ENCODE data around the gene C2orf72.
"Not testable (repeated sequence)": the region's sequence is repeated elsewhere in the genome, so short reads cannot be mapped to it uniquely, and the experiment has no call there.

Gene C2orf72

DNA sequence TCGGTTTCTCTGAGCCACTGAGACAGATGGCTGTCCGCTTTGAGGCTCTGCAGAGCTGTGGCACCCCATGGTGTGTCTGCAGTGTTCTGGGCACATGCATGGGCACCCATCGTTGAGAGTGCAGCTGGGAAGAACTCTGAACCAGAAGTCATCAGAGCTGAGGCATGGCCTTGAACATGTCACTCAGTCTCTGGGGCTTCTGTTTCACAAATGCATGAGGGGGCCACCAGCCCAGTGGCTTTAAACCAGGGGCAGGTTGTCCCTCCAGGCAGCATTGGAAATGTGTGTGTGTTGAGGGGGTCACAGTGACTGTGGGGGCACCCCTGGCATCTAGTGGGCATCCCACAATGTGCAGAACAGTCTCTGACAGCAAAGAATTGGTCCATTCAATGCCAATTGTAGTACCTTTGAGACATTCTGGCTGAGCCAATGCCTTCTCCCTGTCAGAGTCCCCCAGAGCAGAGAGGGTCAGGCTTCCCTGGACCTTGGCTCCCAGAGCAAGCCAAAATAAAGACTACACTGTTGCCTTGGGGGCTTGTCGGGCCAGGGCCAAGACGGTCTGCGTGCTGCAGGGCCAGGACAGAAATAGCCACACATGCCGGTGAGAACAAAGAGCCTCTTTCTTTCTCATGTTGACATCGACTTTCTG is 10.1 kb downstream of the C2orf72 start:
- no peak for DNase-seq

DNA sequence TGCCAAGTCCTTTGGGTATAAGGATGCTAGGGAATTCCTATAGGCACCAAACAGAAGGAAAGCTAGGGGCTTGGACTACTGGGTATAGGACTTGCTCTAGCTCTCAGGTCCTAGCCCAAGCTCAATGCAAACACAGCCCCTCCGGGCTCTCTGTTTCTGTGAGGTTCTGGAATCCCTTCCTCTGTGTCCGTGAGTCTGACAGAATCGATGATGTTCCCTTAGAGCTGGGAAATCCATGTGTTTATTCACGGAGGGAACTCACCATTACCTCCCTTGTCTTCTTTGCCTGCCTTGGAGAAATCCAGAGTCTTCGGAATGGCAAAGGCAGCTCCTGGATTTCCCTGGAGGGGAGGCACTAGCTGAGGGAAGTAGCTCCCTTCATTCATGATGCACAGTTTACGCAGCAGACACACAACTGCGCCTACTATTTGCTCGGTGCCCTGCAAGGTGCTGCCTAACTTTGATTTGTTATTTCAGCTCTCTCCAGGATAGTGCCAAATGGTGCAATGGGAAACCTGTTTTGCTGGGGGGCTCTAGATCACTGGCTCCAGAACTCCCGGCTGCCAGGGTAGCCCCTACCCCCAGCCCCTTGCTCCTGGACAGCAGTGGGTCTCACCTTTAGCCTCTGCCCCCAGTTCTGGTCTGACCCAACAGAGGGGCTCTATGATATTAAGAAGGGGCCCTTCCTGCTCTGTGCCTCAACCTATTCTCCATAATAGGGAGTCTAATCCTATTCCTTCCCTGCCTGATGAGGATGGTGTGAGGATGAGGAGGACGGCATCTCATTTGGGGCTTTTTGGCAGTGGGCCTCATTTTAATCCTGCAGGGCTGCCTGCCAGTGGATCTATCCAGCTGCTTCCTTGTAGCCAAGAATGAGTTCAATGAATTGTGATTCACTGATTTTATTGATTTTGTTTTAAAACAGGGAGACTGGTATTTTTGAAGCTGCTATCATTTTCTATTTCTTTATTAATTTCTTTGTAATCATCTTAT is 10.9 kb downstream of the C2orf72 start:
- DNase-seq = no peak

DNA sequence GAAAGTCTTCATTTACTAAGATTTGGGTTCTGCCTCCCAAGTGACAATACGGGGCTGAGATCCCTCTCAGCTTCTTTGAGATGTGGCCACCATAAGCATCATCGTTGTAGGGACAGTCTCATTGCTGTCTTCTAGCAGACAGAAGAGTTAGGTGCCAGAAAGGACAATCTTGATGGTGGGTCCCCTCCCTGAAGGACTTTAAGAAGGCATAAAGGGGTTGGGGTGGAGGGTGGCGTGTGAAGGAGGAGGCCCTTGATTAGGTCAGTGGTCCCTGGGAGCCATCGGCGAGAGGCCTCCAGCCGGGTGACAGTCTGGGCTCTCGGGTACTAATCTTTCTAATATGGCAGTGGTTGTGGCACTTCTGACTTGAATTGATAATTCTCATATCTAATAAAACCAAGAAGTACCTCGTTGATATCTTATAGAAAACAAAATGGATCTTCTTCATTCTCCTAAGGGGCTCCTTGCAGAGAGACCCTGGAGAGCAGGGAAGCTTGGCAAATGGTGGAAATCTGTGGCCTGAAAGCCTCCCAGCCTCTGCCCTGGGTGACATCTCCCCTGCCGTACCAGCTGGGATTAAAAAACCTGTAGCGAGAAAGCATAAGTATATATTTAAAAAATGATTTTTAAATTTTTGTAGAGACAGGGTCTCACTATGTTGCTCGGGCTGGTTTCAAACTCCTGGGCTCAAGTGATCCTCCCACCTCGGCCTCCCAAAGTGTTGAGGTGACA is 12.1 kb downstream of the C2orf72 start:
- DNase-seq = no peak

DNA sequence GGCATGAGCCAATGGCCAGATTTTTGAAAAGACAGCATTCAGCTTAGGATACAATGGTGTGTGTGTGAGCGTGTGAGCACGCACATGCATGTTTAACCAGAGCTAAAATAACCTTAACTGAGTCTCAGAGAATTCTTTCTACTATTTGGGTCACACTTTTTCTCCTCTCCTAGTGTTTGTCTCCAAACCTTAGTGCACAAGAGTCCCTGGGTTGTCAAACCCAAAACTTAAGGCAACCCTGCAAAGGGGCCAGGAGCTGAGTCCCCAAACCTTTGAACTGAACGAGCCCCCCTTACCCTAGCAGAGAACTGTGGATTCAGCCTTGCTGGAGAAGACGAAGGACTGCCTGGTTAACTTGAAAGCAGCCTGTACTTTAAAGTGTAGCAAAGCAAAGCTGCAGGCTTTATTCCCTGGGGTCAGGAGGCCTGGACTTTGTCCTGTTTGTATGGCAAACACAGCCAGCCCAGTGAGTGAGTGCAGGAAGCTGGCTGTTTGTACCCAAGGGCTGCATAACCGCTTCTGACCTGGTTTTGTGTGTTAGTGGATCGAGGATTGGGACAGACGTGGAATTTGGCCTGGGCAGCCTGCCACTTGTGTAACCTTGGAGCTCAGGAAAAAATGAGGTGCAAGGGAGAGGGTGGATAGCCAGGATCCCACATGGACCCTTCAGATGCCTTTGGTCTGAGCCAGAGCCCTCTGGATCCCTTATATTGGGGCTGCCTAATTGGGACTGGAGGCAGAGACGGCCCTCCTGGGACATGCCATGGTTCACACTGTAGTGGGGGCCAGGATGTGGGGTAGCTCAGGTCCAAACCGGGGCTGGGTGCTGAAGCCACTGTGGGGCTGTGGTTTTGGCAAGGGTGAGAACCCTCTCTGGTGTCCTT is 12.9 kb downstream of the C2orf72 start:
- no peak for DNase-seq

DNA sequence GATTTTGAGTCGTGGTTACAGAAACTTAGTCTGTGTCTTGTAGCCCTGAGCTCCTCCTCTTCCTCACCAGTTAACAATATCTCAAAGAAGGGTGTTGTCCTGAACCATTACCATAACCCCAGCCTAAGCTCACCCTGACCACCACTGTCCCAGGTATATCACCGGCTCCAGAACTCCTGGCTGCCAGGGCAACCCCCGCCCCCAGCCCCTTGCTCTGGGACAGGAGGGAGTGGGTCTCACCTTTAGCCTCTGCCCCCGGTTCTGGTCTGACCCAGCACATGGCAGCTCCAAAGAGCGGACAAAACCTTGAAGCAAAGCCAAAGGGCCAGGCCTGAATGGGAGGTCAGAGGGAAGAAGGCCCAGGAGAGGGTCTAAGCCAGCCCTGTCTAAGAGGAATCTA is 13.8 kb downstream of the C2orf72 start:
- no peak for DNase-seq

DNA sequence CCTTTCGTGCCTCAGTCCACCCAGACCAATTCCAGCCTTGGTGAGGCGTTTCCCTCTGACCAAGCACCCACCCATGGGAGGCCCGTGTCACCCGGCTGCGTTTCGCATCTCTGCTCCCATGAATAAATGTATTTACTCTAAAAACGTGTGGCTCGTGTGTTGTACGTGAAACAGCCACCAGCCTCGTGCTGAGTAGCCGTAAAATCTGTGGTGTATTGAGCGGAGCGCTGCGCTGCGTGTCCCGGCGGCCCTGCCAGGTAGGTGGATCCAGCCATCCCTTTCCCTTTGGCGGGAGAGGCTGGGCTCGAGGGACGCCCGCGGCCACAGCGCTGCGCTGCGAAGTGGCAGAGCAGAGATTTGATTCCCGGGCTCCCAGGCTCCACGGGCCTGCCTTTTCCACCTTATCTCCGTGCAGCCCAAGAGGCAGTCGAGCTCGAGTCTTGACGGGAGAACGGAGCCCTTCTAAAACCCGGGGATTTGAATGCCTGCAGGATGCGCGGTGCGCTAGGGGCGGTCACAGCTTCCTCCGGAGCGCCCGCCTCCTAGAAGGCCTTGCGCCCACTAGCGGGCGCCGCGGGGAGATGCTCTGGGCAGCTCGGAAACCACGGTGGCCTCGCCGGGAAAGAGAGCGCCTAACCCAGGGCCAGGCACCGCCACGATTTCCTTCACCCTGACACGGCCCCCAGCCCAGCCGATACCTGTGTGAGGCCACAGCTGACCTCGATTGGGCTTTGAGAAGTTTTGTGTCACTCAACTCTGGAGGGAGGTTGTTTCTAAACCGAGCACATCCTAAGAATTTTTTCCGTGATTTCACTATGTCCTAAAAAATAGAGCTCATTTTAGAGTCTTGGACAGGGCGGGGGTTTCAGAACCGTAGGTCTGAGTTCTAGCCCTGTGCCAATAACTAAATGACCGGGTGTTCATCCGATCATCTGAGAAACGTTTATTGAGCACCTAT is 15.4 kb downstream of the C2orf72 start:
- DNase-seq = peak; percentile 87 to 90

DNA sequence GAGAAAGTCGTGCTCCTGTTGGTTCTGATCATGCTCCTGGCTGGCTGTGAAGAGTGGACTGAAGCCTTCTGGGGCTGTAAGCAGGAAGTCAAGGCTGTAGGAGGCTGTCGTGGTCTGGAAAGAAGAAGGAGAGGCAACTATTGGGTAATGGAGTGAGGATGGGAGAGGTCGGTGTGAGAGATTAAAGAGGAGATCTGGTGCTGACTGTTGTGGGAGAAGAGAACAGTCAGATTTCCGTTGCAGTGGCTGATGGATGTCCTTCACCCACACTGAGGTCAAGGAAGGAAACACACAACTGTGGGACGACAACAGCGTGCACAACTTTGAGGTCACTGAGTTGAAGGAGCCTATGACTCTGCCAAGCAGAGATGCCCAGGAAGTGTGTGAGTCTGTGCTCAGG is 16.5 kb downstream of the C2orf72 start:
- DNase-seq = no peak

DNA sequence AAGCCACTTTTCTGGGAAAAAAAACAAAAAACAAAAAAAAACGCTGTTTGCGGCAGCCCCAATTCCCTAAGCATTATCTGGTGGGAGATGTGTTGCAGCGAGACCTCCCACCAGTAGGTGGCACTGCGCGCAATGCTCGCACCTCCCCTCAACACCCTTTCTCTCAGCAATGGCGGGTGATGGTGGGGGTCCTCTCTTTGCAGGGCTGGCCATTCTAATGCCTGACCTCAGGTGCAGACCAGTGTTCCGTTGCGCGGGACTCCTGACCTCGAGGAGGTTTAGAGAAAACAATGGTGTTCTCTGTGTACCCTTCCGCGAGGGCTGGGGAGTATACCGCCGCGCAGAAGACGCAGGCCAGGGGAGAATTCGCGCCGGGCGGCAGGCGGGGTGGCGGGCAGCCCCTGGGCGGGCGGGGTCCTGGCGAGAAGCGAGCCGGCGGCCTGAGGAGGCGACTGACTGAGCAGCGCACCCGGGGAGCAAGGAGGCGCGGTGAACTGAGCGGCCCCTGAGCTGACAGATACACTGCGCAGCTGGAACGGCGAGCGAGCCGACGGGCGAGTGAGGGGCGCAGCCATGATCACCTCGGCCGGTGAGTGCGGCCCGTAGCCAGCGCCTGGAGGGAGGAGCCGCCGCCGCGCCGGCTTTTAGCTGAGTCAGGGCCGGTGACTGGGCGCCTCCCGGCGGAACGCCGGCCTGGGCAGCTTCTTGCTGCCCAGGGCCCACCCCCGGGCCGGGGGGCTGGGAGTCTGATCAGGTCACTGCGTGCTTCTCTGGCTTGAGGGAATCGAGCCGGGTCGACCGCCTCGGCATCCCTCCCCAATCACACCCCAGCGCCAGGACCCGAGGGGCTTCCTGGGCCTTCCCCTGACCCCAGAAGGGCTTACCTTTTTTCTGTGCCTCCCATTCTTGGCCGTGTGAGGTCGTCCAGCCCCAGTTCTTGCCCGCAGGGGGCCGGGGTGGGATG is 19.4 kb downstream of the C2orf72 start, which contains the start of gene PSMD1:
Gene PSMD1, plus strand, starts transcription at position 415 of the 964 bp plus-strand sequence. Its CDS starts 159 bp downstream, at position 574.
- DNase-seq = peak; percentile 96 to 97

DNA sequence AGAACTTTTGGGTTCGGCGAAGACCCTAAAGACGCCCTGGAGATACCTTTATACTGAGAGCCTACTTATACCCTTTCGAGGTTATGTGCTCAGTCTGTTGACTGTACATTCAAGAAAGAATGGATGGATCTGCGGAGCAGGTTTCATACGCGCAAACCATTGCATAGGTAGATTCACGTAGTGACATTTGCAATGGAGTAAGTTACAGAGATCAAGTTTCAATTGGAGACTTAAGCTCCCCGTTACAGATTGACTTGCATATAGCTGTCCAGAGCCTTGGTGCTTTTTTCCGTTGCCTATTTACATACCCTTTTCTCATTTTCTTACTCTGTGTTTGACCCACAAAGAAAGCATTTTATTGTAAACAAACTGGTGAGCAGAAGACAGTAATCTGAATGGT is 20.3 kb downstream of the C2orf72 start:
- no peak for DNase-seq

DNA sequence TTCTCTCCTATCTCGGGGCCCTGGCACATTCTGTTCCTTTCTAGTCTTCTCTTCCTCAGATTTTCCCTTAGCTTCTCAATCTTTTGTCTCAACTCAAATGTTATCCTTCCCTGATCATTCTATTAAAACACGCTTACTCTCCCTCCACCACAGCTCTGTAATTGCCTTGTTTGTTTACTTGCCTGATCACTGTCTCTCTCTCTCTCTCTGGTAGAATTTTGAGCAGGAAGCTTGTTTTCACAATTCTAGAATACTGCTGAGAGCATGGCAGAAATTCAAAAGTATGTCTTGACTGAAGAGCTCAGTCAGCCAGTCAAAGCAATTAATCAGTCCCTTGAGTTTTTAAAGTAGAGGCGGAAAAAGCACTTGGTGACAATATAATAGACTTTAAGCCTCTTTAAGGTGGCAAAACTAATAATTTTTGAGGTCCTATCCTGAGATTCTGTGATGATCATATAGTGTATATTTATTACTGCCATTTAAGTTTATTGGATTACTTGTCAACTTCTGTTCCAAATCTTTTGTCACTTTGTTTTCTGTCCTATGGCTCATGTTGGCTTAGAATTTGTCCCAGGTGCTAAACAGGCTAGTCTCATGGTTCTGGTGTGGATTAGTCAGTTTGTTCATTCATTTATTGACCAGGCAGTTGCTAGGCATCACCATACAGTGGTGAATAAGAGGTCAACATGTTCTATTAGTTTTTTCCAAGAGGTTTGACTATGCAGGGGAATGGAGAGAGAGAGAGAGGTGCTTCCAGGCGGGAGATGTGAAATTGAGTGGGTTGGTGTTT is 21.6 kb downstream of the C2orf72 start:
- no peak for DNase-seq

DNA sequence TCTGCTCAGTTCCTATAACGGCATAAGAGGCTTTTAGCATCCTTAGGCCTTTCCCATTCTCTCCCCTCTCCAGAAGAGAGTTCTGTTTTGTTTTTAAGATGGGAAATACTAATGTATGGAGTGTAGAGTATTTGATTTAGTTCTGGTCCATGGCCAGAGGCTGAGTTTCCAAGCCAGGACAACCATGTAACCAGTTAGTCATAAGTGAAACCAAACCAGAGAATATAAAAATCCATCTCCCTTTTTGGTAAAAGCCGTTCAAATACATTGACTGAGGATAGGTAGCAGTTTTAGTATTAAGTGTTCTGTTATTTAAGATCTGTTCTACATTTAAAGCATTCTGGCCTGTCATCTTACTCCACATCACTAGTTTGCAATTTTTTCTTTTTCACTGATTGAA is 22.4 kb downstream of the C2orf72 start:
- no peak for DNase-seq

DNA sequence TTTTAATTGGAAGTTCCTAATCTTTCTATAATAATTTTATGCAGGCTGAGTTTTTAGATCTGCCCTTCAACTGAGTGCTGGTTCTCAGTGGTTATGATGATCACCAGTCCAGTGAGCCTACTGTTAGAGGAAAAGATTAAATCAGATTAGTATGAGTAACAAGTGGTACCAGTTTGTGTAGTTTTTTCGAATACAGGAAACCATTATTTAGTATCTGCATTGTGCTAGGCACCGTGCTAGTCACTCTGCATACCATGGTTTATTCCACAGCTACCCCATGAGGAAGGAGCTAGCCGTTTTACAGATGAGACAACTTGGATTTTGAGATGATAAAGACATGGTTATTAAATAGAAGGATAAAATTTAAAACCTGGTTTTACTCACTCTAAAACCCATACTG is 25.5 kb downstream of the C2orf72 start:
- DNase-seq = no peak

DNA sequence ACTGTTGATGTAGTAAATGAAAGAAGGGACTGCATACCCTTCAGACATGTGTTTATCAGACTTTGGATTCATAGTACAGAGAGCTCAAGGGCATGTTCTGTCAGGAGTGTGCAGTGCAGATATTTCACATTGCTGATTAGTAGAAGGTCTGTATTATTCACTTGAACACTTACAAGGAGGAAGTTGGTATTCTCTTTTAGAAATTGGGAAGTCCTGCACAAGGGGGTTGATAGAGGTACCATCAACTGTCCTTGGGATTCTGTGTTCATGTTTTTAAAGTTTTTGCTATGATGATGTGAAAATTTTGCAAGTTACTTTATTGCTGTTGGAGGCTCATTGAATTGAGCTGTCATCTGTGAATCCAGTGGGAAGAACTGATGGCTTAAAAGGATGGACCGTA is 26.0 kb downstream of the C2orf72 start:
- no peak for DNase-seq

DNA sequence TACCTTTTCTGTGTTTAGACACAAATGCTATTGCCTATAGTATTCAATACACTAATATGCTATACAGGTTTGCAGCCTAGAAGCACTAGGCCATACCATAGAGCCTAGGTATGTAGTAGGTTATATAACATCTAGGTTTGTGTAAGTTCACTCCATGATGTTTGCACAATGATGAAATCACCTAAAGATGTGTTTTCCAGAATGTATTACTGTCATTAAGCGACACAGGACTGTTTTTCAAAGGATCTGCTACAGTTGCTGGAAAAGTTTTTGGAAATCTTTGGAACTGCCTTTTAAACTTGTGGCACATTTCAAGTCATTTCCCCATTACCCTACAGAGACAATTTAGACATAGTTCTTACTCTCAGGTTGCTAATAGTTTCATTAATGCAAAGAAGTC is 28.6 kb downstream of the C2orf72 start:
- DNase-seq = no peak

DNA sequence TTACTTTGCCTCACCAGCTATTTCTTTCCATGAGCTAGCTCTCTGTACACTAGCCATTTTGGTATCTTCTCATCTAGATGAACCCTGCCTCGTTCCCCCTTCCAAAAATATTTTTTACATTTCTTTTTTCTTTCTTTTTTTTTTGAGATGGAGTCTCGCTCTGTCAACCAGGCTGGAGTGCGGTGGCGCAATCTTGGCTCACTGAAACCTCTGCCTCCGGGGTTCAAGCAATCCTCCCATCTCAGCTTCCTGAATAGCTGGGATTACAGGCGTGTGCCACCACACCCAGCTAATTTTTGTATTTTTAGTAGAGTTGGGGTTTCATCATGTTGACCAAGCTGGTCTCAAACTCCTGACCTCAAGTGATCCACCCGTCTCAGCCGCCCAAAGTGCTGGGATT is 30.2 kb downstream of the C2orf72 start:
- DNase-seq = not testable (repeated sequence)

DNA sequence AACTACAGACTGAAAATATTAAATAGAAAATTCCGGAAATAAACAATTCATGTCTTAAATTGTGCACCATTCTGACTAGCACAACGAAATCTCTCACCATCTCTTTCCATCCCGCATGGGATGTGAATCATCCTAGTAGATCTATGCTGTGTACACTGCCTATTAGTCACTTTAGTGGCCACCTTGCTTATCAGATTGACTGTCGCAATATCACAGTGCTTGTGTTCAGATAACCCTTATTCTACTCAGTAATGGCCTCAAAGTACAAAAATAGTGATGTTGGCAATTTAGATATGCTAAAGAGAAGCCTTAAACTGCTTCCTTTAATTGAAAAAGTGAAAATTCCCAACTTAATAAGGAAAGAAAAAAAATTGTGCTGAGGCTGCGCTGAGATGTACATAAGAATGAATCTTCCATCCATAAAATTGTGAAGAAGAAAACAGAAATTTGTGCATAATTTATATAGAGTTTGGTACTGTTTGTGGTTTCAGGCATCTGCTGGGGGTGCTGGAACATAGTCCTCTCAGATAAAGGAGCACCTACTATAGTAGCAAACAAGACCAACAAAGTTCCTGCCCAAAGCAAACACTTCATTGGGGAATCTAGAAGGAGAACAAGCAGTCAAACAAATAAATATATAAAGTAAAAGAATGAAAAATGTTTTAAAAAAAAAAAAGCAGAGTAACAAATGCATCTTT is 31.4 kb downstream of the C2orf72 start:
- no peak for DNase-seq

DNA sequence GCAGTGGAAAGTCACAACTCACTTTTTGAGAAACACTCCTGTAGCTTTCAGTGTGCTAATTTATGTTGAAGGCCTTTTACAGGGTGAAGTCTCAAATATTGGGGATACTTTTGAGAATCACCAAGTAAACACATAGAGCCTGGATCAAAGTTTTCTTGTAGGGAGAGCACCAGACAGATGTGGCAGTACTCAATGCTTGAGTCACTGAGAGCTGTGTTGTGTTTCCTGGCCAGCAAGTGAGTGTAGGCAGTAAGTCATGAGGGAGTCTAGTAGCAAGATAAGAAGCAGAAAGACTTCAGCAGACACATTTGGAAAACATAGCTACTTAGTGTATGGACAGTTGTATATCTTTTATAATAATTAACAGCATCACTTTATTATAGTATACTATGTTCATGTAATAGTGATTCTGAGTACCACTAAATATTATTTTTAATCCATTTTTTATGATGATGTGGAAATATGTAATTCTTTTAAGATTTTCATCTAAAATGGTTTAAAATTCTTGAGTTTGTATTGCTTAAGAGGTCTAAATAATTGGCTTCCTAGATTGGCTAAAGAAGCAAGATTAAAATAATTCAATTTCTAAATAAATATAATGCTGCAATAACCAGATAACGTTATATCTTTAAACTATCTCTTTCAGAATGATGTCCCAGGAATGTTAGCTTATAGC is 32.2 kb downstream of the C2orf72 start:
- no peak for DNase-seq

DNA sequence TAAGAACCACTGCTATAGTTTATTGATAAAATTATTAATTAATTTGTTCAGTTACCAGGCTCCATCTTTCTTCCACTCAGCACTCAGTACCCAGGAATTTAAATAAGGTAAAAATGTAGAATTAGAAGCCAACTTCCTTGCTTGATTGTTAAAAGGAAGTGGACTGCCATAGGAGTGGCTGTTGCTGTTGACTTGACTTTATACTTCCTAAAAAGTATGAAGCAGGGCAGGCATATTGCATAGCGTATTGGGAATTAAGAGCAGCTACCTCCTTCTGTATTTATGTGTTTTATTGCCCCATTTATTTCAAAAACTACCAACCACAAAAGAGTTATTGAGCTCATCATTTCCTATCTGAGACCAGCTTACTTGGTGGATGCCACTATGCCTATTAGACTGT is 47.2 kb downstream of the C2orf72 start:
- DNase-seq = no peak

Data from activated T-cell treated with anti-CD3 and anti-CD28 coated beads, Interleukin-2, amount 50 U/mL, for 48 hours (primary cell).